ENCODE data around the gene STXBP6. TPM values are rescaled to one million over a fixed set of nuclear protein-coding genes. Genes with fewer than 3 reads are reported as not detected.
"Not testable (repeated sequence)": the region's sequence is repeated elsewhere in the genome, so short reads cannot be mapped to it uniquely, and the experiment has no call there.

STXBP6 gene
- total RNA-seq, 1 donor from 2014 or later, result 1.7 TPM

GRCh38 chr14:24783791-24784190 lies 266.2 kb downstream of the STXBP6 start:
- peaks cover 17% of the 10 kb centered on the region for H3K27me3 Mint-ChIP-seq (ENCODE audit: low read depth)
- no peak overlapping the region for H3K27ac Mint-ChIP-seq (ENCODE audit: unreplicated experiment)
- H3K9me3 Mint-ChIP-seq (ENCODE audit: low read depth), result no peaks in the 10 kb centered on the region
- TF ChIP-seq, protein P1, sequence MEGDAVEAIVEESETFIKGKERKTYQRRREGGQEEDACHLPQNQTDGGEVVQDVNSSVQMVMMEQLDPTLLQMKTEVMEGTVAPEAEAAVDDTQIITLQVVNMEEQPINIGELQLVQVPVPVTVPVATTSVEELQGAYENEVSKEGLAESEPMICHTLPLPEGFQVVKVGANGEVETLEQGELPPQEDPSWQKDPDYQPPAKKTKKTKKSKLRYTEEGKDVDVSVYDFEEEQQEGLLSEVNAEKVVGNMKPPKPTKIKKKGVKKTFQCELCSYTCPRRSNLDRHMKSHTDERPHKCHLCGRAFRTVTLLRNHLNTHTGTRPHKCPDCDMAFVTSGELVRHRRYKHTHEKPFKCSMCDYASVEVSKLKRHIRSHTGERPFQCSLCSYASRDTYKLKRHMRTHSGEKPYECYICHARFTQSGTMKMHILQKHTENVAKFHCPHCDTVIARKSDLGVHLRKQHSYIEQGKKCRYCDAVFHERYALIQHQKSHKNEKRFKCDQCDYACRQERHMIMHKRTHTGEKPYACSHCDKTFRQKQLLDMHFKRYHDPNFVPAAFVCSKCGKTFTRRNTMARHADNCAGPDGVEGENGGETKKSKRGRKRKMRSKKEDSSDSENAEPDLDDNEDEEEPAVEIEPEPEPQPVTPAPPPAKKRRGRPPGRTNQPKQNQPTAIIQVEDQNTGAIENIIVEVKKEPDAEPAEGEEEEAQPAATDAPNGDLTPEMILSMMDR (IDR thresholded peaks at IDR 0.05), result no peak
- H3K36me3 Mint-ChIP-seq (ENCODE audit: low read depth), result no peaks in the 10 kb centered on the region
- no peak for DNase-seq (ENCODE audit: low spot score)
- H3K4me1 Mint-ChIP-seq (ENCODE audit: low read depth), result no peaks in the 10 kb centered on the region
- H3K4me3 Mint-ChIP-seq (ENCODE audit: unreplicated experiment), result no peak overlapping the region

DNA sequence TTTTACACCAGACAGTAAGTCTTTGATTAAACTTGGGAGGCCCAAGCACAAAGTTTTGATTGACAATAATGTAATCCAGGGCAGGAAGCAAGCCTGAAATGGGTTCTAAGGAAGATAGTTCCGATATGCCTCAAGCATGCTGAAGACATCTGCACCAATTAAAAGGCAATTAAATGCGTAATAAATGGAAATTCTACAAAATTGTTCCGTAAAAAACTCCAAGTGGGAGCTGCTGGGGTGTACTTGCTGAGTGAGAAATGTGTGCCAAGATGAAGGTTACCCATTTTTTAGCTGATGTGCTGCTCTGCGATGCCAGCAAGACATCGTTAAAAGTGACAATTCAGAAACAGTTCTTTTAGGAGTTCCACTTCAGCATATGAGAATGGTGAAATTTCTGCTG lies 269.7 kb downstream of the STXBP6 start:
- H3K36me3 Mint-ChIP-seq (ENCODE audit: low read depth), result no peaks in the 10 kb centered on the region
- H3K27me3 Mint-ChIP-seq (ENCODE audit: low read depth), result peaks cover 12% of the 10 kb centered on the region
- TF ChIP-seq, protein P1 (IDR thresholded peaks at IDR 0.05), result no peak
- H3K4me1 Mint-ChIP-seq (ENCODE audit: low read depth), result no peaks in the 10 kb centered on the region
- no peaks in the 10 kb centered on the region for H3K9me3 Mint-ChIP-seq (ENCODE audit: low read depth)
- no peak overlapping the region for H3K27ac Mint-ChIP-seq (ENCODE audit: unreplicated experiment)
- DNase-seq (ENCODE audit: low spot score), result no peak
- no peak overlapping the region for H3K4me3 Mint-ChIP-seq (ENCODE audit: unreplicated experiment)

DNA sequence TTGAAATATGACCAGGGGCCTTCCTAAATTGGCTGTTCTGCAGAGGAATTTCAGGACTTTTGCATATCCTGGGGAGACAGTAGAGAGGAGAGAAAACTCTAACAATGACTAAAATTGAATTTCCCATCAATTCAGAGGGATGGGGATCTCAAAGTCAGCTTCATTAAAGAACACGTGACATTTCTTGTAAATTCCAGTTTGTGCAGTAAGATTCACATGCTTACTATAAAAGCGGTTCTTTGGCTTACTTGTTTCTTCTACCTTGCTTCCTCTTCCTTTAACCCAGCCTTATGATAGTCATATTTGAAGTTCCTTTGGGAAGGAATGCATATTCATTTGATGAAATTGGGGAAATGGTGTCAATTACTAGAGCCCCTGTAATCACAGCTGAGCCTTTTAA lies 272.3 kb downstream of the STXBP6 start:
- H3K27ac Mint-ChIP-seq (ENCODE audit: unreplicated experiment), result no peak overlapping the region
- TF ChIP-seq, protein P1 (IDR thresholded peaks at IDR 0.05), result no peak
- H3K36me3 Mint-ChIP-seq (ENCODE audit: low read depth), result no peaks in the 10 kb centered on the region
- DNase-seq (ENCODE audit: low spot score), result no peak
- H3K4me1 Mint-ChIP-seq (ENCODE audit: low read depth), result no peaks in the 10 kb centered on the region
- H3K4me3 Mint-ChIP-seq (ENCODE audit: unreplicated experiment), result no peak overlapping the region
- H3K27me3 Mint-ChIP-seq (ENCODE audit: low read depth), result peaks cover 11% of the 10 kb centered on the region
- peaks cover 2% of the 10 kb centered on the region for H3K9me3 Mint-ChIP-seq (ENCODE audit: low read depth)

DNA sequence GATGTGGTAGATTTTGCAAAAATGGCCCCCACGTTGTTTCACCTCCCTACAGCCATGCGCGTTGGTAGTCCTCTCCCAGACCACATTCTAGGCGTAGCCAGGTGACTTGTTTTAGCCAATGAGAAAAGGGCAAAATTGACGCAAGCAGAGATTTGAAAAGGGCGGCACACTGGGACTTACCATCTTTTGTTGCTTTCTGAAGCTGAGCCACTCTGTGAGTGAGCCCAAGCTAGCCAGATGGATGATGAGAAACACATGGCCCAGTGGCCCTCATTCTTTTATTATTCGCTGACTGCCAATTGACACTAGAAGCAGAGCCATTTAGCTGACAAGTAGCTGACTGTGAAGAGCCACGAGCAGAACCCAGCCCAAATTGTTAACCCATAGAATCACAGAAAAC lies 274.0 kb downstream of the STXBP6 start:
- Mint-ChIP-seq H3K36me3 (ENCODE audit: low read depth) (no peaks in the 10 kb centered on the region), H3K27me3 (ENCODE audit: low read depth) (peaks cover 18% of the 10 kb centered on the region), H3K4me1 (ENCODE audit: low read depth) (no peaks in the 10 kb centered on the region), H3K27ac (ENCODE audit: unreplicated experiment) (no peak overlapping the region), H3K9me3 (ENCODE audit: low read depth) (peaks cover 2% of the 10 kb centered on the region), H3K4me3 (ENCODE audit: unreplicated experiment) (no peak overlapping the region)
- TF ChIP-seq, protein P1 (IDR thresholded peaks at IDR 0.05), result no peak
- DNase-seq (ENCODE audit: low spot score), result no peak

DNA sequence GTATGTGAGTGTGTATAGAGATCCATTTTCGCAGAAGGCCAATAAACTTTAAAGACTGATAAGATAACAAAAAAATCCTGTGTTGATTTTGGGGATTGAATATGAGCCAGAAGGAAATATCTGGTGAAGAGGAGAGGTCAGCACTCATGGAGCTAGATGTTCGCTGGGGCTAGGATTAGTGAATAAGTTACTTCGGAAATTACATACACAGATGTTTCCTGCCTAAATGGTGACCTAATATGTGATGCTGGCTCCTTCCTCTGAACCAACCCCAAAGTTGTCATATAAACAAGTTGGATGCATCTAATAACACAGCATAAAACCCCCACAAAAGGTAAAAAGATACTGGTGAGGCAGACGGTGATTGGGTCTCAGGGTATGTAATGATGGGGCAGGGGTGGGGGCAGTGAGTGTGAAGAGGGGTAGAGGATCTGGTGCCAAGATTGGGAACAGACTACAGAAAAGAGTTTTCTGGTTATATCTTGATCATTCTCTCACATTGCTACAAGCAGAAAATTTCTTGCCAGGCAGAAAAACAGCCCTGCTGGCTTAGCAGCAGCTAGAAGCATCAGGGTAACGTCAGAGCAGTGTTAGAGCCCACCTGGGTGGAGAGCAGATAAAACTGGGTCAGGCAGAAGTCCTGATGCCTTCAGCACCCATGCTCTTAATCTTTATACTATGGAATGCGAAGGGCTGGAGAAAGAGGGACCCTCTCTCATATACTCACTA lies 275.6 kb downstream of the STXBP6 start:
- H3K27me3 Mint-ChIP-seq (ENCODE audit: low read depth), result peaks cover 22% of the 10 kb centered on the region
- no peaks in the 10 kb centered on the region for H3K36me3 Mint-ChIP-seq (ENCODE audit: low read depth)
- H3K9me3 Mint-ChIP-seq (ENCODE audit: low read depth), result peaks cover 11% of the 10 kb centered on the region
- no peaks in the 10 kb centered on the region for H3K4me1 Mint-ChIP-seq (ENCODE audit: low read depth)
- no peak overlapping the region for H3K27ac Mint-ChIP-seq (ENCODE audit: unreplicated experiment)
- TF ChIP-seq, protein P1 (IDR thresholded peaks at IDR 0.05), result no peak
- DNase-seq (ENCODE audit: low spot score), result no peak
- no peak overlapping the region for H3K4me3 Mint-ChIP-seq (ENCODE audit: unreplicated experiment)

GRCh38 chr14:24773564-24773963 lies 276.4 kb downstream of the STXBP6 start:
- H3K36me3 Mint-ChIP-seq (ENCODE audit: low read depth); DNase-seq (ENCODE audit: low spot score); H3K4me1 Mint-ChIP-seq (ENCODE audit: low read depth); H3K27ac Mint-ChIP-seq (ENCODE audit: unreplicated experiment); H3K4me3 Mint-ChIP-seq (ENCODE audit: unreplicated experiment): not testable (repeated sequence)
- Mint-ChIP-seq H3K9me3 (ENCODE audit: low read depth) (peaks cover 11% of the 10 kb centered on the region), H3K27me3 (ENCODE audit: low read depth) (peaks cover 19% of the 10 kb centered on the region)
